DND-41 (cell line): ENCODE data around the gene RNU5D-1.
A peak's percentile ranks its signal among the peaks of the same experiment; 100 is the strongest.

Source experiments
- ATAC-seq: fragments of 200-7000 bp; cut with Tn5 transposase; 3 replicates; pipeline ENCODE4 v1.9.1; 2021; ENCODE audit warnings: low read depth; ENCODE audit not compliant: insufficient read depth
- DNase-seq: peaks from one replicate; pipeline ENCODE4 v3.0.0-alpha.2; 2020
- H2AFZ ChIP-seq: 2 replicates; pipeline ENCODE4 v1.6.0; 2012; ENCODE audit warnings: low read depth, low read length
- H3K27ac ChIP-seq: 2 replicates; pipeline ENCODE4 v1.5.1; 2012; ENCODE audit warnings: low read length, inconsistent platforms
- H3K27me3 ChIP-seq: fragments of 200-600 bp; sonication (generic); 2 replicates; pipeline ENCODE4 v1.6.0; 2012; ENCODE audit warnings: low read length, mild to moderate bottlenecking, inconsistent platforms; ENCODE audit not compliant: insufficient read depth, poor library complexity
- H3K36me3 ChIP-seq: 2 replicates; pipeline ENCODE4 v1.5.1; 2012; ENCODE audit warnings: low read length, inconsistent platforms; ENCODE audit not compliant: insufficient read depth
- H3K4me1 ChIP-seq: 2 replicates; pipeline ENCODE4 v1.5.1; 2012; ENCODE audit warnings: mild to moderate bottlenecking, low read length; ENCODE audit not compliant: insufficient read depth
- H3K4me2 ChIP-seq: 2 replicates; pipeline ENCODE4 v1.6.0; 2012; ENCODE audit warnings: mild to moderate bottlenecking, moderate library complexity, low read length, inconsistent platforms; ENCODE audit not compliant: insufficient read depth
- H3K4me3 ChIP-seq, 2 experiments: fragments of 200-600 bp in 1 of 2; shearing (Covaris generic) in 1 of 2; 2 replicates each; pipeline ENCODE4 v1.5.1; 2012 to 2016; ENCODE audit warnings: inconsistent platforms in 2 of 2, low read length in 2 of 2, mild to moderate bottlenecking in 2 of 2, low read depth in 1 of 2, moderate library complexity in 1 of 2
- H3K79me2 ChIP-seq: 2 replicates; pipeline ENCODE4 v1.6.0; 2012; ENCODE audit warnings: low read length, inconsistent platforms; ENCODE audit not compliant: insufficient read depth
- H3K9ac ChIP-seq: 2 replicates; pipeline ENCODE4 v1.6.0; 2012; ENCODE audit warnings: low read depth, mild to moderate bottlenecking, inconsistent platforms, low read length, moderate library complexity
- H3K9me3 ChIP-seq: 2 replicates; pipeline ENCODE4 v1.5.1; 2012; ENCODE audit warnings: low read length, moderate library complexity, mild to moderate bottlenecking, inconsistent platforms; ENCODE audit not compliant: insufficient read depth, severe bottlenecking
- H4K20me1 ChIP-seq: 2 replicates; pipeline ENCODE4 v1.6.0; 2012; ENCODE audit warnings: low read length; ENCODE audit not compliant: insufficient read depth
- EZH2 ChIP-seq: IDR thresholded peaks from 3 replicates; pipeline ENCODE4 v1.6.1; 2012; ENCODE audit warnings: borderline replicate concordance, low read depth, mild to moderate bottlenecking, moderate library complexity, low read length, inconsistent platforms; ENCODE audit not compliant: severe bottlenecking
- TF ChIP-seq, protein P1 (sequence below): IDR thresholded peaks from 2 replicates; pipeline ENCODE4 v1.5.1; 2012; ENCODE audit warnings: borderline replicate concordance, low read length, moderate library complexity, mild to moderate bottlenecking; ENCODE audit not compliant: poor library complexity, severe bottlenecking; ENCODE audit errors: extremely low read depth

The RNU5D-1 gene

DNA sequence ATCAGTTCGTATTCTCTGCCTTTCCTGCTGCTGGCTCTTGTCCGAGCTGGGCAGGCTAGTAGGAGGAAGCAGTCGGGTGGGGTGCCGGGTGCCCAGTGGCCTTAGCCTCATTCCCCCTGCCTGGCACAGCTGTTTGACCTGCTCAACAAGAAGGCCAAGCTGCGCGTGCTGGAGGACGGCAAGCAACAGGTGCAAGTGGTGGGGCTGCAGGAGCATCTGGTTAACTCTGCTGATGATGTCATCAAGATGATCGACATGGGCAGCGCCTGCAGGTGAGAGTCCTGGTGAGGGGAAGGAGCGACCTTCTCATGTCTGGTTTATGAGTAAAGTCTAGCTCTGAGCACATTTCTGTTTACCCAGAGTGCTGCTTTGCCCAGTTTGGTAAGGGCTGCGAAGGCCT is 28.1 kb upstream of the RNU5D-1 start:
- no peak overlapping the region for H2AFZ ChIP-seq
- H3K27ac ChIP-seq: no peak overlapping the region
- no peak overlapping the region for H3K9ac ChIP-seq
- H3K79me2 ChIP-seq: no peaks in the 10 kb centered on the region; the same call in 1 of the 2 replicates
- peaks cover 99% of the 10 kb centered on the region for H3K36me3 ChIP-seq
- no peak for ATAC-seq
- no peak for DNase-seq
- no peak overlapping the region for H3K4me2 ChIP-seq
- no peaks in the 10 kb centered on the region for H3K27me3 ChIP-seq
- TF ChIP-seq EZH2: no peak
- TF ChIP-seq, protein P1, sequence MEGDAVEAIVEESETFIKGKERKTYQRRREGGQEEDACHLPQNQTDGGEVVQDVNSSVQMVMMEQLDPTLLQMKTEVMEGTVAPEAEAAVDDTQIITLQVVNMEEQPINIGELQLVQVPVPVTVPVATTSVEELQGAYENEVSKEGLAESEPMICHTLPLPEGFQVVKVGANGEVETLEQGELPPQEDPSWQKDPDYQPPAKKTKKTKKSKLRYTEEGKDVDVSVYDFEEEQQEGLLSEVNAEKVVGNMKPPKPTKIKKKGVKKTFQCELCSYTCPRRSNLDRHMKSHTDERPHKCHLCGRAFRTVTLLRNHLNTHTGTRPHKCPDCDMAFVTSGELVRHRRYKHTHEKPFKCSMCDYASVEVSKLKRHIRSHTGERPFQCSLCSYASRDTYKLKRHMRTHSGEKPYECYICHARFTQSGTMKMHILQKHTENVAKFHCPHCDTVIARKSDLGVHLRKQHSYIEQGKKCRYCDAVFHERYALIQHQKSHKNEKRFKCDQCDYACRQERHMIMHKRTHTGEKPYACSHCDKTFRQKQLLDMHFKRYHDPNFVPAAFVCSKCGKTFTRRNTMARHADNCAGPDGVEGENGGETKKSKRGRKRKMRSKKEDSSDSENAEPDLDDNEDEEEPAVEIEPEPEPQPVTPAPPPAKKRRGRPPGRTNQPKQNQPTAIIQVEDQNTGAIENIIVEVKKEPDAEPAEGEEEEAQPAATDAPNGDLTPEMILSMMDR: no peak
- no peaks in the 10 kb centered on the region for H3K9me3 ChIP-seq
- no peaks in the 10 kb centered on the region for H4K20me1 ChIP-seq
- H3K4me1 ChIP-seq: no peaks in the 10 kb centered on the region
- no peak overlapping the region for H3K4me3 ChIP-seq

DNA sequence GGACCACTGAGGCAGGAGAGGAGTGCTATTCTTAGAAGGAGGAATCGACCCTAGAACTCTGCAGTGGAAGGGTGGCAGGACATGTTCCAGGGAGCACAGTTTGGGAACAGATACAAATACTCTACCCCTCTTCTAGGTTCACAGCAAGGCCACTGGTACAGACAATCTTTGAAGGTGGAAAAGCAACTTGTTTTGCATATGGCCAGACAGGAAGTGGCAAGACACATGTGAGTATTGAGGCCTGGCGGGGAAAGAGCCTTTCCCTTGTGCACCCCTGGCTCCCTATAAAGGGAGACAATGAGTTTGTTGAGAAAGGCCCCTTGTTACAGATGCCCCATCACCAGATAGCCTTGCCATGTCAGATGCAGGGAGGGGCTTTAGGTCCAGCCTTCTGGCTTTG is 26.4 kb upstream of the RNU5D-1 start:
- DNase-seq: no peak
- H3K27me3 ChIP-seq: no peaks in the 10 kb centered on the region
- no peaks in the 10 kb centered on the region for H3K9me3 ChIP-seq
- no peak overlapping the region for H2AFZ ChIP-seq
- no peak overlapping the region for H3K4me2 ChIP-seq
- H3K4me1 ChIP-seq: no peaks in the 10 kb centered on the region
- H4K20me1 ChIP-seq: 0 out of 2 replicates have a peak, but pooled peaks cover 5% of the 10 kb centered on the region
- H3K4me3 ChIP-seq: no peak overlapping the region
- H3K9ac ChIP-seq: no peak overlapping the region
- 0 out of 2 replicates have a peak overlapping the region, but pooled peaks have one; percentile 17 for H3K27ac ChIP-seq
- peaks cover 99% of the 10 kb centered on the region for H3K36me3 ChIP-seq
- TF ChIP-seq, protein P1: no peak
- no peak for TF ChIP-seq EZH2
- ATAC-seq: 0 out of 3 replicates have a peak, but pooled peaks have one; percentile 21
- no peaks in the 10 kb centered on the region; the same call in 1 of the 2 replicates for H3K79me2 ChIP-seq

DNA sequence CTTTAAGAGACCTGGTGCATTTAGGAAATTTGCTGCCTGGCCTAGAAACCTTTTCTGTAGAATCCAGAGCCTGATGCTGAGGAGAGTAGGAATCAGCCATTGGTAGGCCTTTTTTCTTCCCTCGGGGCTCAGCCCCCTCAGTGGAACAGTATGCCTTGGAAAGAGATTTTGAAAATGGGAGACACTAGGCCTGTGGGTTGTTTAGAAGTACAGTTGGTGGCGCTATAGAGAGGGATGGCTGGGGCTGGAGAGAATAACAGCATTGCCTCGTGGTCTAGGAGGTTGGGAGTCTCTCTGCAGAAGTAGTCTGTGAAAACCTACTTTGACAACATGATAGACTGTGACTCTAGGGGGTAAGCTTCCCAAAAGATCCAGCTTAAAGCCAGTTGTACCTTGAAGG is 16.9 kb upstream of the RNU5D-1 start:
- no peak overlapping the region for H3K9ac ChIP-seq
- H3K4me1 ChIP-seq: peaks cover 15% of the 10 kb centered on the region
- ATAC-seq (peak; percentile 42; the same call in 1 of the 3 replicates), DNase-seq (no peak)
- H3K36me3 ChIP-seq: peaks cover 81% of the 10 kb centered on the region
- H4K20me1 ChIP-seq: peaks cover 13% of the 10 kb centered on the region; the same call in 1 of the 2 replicates
- no peak overlapping the region for H2AFZ ChIP-seq
- H3K9me3 ChIP-seq: no peaks in the 10 kb centered on the region
- no peak overlapping the region for H3K4me3 ChIP-seq
- H3K79me2 ChIP-seq: peaks cover 54% of the 10 kb centered on the region
- TF ChIP-seq, protein P1: peak; percentile 31
- no peak for TF ChIP-seq EZH2
- no peaks in the 10 kb centered on the region for H3K27me3 ChIP-seq
- no peak overlapping the region for H3K27ac ChIP-seq
- H3K4me2 ChIP-seq: no peak overlapping the region

DNA sequence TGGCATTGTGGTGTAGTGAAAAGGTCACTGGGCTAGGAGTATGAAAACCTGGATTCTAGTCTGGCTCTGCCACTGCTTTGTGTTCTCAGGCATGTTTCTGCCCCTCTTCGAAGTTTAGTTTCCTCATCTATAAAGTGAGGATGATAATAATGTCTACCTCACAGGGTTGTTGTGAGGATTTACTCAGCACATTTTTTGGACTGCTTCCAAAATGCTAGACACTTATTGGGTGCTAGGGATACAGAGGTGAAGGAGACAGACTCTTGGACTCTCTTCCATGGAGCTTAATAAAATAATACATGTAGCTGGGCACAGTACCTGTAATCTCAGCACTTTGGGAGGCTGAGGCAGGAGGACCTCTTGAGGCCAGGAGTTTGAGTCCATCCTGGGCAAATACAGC is 12.2 kb upstream of the RNU5D-1 start:
- no peak for TF ChIP-seq EZH2
- TF ChIP-seq, protein P1: no peak
- H3K4me3 ChIP-seq: 0 out of 4 replicates have a peak overlapping the region, but pooled peaks of 1 of the 2 experiments have one; percentile 19
- H3K4me1 ChIP-seq: peaks cover 39% of the 10 kb centered on the region
- ATAC-seq (no peak), DNase-seq (no peak)
- peaks cover 75% of the 10 kb centered on the region for H3K79me2 ChIP-seq
- no peaks in the 10 kb centered on the region for H3K9me3 ChIP-seq
- no peak overlapping the region for H2AFZ ChIP-seq
- H3K27ac ChIP-seq: peak overlapping the region; percentile 1; the same call in 1 of the 2 replicates
- peaks cover 60% of the 10 kb centered on the region for H3K36me3 ChIP-seq
- peak overlapping the region; percentile 29 for H3K9ac ChIP-seq
- H3K4me2 ChIP-seq: peak overlapping the region; percentile 52
- H4K20me1 ChIP-seq: peaks cover 6% of the 10 kb centered on the region
- H3K27me3 ChIP-seq: no peaks in the 10 kb centered on the region
